Measurements from ENCODE around the gene H19. TPM values are rescaled to one million over a fixed set of nuclear protein-coding genes. Genes with fewer than 3 reads are reported as not detected.

Gene H19
- total and polyA plus RNA-seq, 2 donors from 2014 or later: 53.8 to 140 TPM

DNA sequence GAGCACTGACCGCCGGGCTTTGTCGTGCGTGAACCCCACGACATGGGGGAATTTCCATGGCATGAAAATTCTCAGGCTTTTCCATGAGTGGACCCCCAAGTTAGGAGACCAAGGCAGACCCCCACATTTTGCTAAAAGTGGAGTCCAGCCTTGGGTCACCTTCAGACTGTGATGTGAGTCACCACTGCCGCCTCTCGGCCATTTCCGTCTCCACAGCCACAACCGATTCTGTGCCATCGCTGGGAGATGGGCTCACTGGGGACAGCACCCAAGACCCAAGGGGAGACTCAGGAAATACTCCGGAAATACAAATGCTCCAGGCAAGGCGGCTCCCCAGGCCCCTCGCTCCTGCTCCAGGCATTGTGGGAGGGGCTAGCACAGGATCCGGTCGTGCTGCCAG lies 1.2 kb upstream of the H19 start:
- FAIRE-seq: no peak
- TF ChIP-seq, protein P1, sequence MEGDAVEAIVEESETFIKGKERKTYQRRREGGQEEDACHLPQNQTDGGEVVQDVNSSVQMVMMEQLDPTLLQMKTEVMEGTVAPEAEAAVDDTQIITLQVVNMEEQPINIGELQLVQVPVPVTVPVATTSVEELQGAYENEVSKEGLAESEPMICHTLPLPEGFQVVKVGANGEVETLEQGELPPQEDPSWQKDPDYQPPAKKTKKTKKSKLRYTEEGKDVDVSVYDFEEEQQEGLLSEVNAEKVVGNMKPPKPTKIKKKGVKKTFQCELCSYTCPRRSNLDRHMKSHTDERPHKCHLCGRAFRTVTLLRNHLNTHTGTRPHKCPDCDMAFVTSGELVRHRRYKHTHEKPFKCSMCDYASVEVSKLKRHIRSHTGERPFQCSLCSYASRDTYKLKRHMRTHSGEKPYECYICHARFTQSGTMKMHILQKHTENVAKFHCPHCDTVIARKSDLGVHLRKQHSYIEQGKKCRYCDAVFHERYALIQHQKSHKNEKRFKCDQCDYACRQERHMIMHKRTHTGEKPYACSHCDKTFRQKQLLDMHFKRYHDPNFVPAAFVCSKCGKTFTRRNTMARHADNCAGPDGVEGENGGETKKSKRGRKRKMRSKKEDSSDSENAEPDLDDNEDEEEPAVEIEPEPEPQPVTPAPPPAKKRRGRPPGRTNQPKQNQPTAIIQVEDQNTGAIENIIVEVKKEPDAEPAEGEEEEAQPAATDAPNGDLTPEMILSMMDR (IDR thresholded peaks at IDR 0.05; ENCODE audit: borderline replicate concordance, extremely low read depth, insufficient read depth): no peak

DNA sequence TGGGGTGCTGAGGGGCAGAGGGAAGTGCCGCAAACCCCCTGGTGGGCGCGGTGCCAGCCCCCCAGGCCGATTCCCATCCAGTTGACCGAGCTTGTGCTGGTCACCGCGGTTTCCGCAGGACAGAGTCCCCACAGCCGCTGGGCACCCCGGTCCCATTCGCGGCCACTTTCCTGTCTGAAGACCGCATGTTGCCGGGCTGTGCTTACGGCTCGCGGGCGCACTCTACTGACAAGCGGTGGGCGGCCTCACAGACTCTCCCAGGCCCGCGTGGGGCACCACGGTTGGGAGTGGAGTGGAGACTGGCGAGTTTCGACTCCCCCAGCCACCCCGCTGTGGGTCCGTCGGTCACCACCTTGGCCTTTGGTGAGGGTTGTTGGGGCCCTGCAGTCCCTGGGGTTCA lies 648 bp upstream of the H19 start:
- H3K27me3 ChIP-seq (ENCODE audit: control insufficient read depth, insufficient read depth, low read length): no peaks in the 10 kb centered on the region
- no peak for FAIRE-seq

More for the DNA sequence above, 1.2 kb upstream of the H19 start:
- no peak for DNase-seq
- Histone ChIP-seq H3K4me1 (ENCODE audit: control insufficient read depth in 2 of 3, insufficient read depth in 2 of 3, low read depth in 1 of 3, low read length in 3 of 3) (no peaks in the 10 kb centered on the region), H3K36me3 (ENCODE audit: control insufficient read depth in 2 of 3, insufficient read depth in 3 of 3, low read length in 3 of 3) (no peaks in the 10 kb centered on the region), H3K4me3 (ENCODE audit: low read length in 3 of 3) (no peak overlapping the region), H3K9ac (ENCODE audit: low read length in 3 of 3) (no peak overlapping the region), H3K9me3 (ENCODE audit: control insufficient read depth in 2 of 3, insufficient read depth in 1 of 3, low read length in 3 of 3) (no peaks in the 10 kb centered on the region), H3K27me3 (ENCODE audit: control insufficient read depth, insufficient read depth, low read length) (no peaks in the 10 kb centered on the region), H3K27ac (ENCODE audit: low read depth in 2 of 2, low read length in 2 of 2) (no peak overlapping the region)
- intact Hi-C loops (cut with DNase I): no loop called here

DNA sequence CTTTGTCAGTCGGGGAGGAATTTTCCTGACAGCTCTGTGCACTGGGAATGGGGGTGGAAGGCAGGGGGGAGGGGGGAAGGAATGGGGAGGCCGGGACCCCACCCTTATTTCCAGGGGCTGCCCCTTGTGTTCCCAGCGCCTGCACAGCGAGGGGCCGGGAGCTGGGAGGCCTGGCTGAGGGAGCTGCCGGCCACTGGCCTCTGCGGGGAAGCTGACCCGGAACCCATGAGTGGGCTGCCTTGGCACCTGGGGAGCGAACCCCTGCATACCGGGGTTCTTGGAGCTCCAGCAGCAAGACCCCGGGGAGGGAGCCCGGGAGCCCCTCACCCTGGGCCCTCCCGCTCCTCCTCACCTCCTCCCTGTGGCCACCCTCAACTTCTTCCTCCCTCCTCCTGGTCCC lies 3.5 kb downstream of the H19 start:
- DNase-seq (peak in 1 of 5 donors; percentile 13), FAIRE-seq (no peak)
- Histone ChIP-seq H3K9me3 (ENCODE audit: control insufficient read depth in 2 of 3, insufficient read depth in 1 of 3, low read length in 3 of 3) (no peaks in the 10 kb centered on the region), H3K4me1 (ENCODE audit: control insufficient read depth in 2 of 3, insufficient read depth in 2 of 3, low read depth in 1 of 3, low read length in 3 of 3) (no peaks in the 10 kb centered on the region), H3K27ac (ENCODE audit: low read depth in 2 of 2, low read length in 2 of 2) (no peak overlapping the region), H3K4me3 (ENCODE audit: low read length in 3 of 3) (no peak overlapping the region), H3K27me3 (ENCODE audit: control insufficient read depth, insufficient read depth, low read length) (no peaks in the 10 kb centered on the region), H3K36me3 (ENCODE audit: control insufficient read depth in 2 of 3, insufficient read depth in 3 of 3, low read length in 3 of 3) (no peaks in the 10 kb centered on the region), H3K9ac (ENCODE audit: low read length in 3 of 3) (no peak overlapping the region)
- TF ChIP-seq, protein P1 (IDR thresholded peaks at IDR 0.05; ENCODE audit: borderline replicate concordance, extremely low read depth, insufficient read depth): no peak
- intact Hi-C loops (cut with DNase I): no loop called here

More for the DNA sequence above, 648 bp upstream of the H19 start:
- Histone ChIP-seq H3K4me3 (ENCODE audit: low read length in 3 of 3) (no peak overlapping the region), H3K4me1 (ENCODE audit: control insufficient read depth in 2 of 3, insufficient read depth in 2 of 3, low read depth in 1 of 3, low read length in 3 of 3) (no peaks in the 10 kb centered on the region), H3K9me3 (ENCODE audit: control insufficient read depth in 2 of 3, insufficient read depth in 1 of 3, low read length in 3 of 3) (no peaks in the 10 kb centered on the region), H3K9ac (ENCODE audit: low read length in 3 of 3) (no peak overlapping the region), H3K36me3 (ENCODE audit: control insufficient read depth in 2 of 3, insufficient read depth in 3 of 3, low read length in 3 of 3) (no peaks in the 10 kb centered on the region), H3K27ac (ENCODE audit: low read depth in 2 of 2, low read length in 2 of 2) (no peak overlapping the region)
- intact Hi-C loops (cut with DNase I): no loop called here
- TF ChIP-seq, protein P1 (IDR thresholded peaks at IDR 0.05; ENCODE audit: borderline replicate concordance, extremely low read depth, insufficient read depth): no peak
- no peak for DNase-seq

DNA sequence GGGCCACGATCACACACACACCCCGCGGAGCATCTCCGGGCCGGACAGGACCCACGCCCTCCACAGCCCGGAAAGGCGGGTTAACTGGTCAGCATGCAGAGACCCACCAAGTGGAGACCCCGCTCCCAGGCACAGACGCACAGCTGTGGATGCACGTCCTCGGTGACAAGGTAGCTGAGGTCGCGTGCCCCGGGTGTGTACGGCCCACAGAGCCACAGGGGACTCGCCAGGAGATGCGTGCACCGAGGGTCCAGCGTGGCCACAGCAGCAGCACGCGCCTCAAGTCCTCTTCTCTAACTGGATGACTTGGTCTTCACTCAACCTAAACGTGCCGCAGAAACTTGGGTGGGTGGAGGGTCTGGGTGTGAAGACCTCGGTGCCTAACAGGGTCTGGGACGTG lies 5.5 kb downstream of the H19 start:
- Histone ChIP-seq H3K36me3 (ENCODE audit: control insufficient read depth in 2 of 3, insufficient read depth in 3 of 3, low read length in 3 of 3) (no peaks in the 10 kb centered on the region), H3K9ac (ENCODE audit: low read length in 3 of 3) (no peak overlapping the region), H3K4me3 (ENCODE audit: low read length in 3 of 3) (no peak overlapping the region), H3K9me3 (ENCODE audit: control insufficient read depth in 2 of 3, insufficient read depth in 1 of 3, low read length in 3 of 3) (no peaks in the 10 kb centered on the region), H3K4me1 (ENCODE audit: control insufficient read depth in 2 of 3, insufficient read depth in 2 of 3, low read depth in 1 of 3, low read length in 3 of 3) (no peaks in the 10 kb centered on the region), H3K27ac (ENCODE audit: low read depth in 2 of 2, low read length in 2 of 2) (no peak overlapping the region), H3K27me3 (ENCODE audit: control insufficient read depth, insufficient read depth, low read length) (no peaks in the 10 kb centered on the region)
- DNase-seq (peak in 2 of 5 donors; percentile 3 to 38), FAIRE-seq (no peak)
- intact Hi-C loops (cut with DNase I): no loop called here
- TF ChIP-seq, protein P1 (IDR thresholded peaks at IDR 0.05; ENCODE audit: borderline replicate concordance, extremely low read depth, insufficient read depth): no peak

Data from kidney (tissue), 14 donors.